Liver (tissue), 9 donors: ENCODE measurements around the gene BAIAP2L1. TPM values are rescaled to one million over a fixed set of nuclear protein-coding genes. Genes with fewer than 3 reads are reported as not detected.
"Not testable (repeated sequence)": the region's sequence is repeated elsewhere in the genome, so short reads cannot be mapped to it uniquely, and the experiment has no call there.

Experiments used
- DNase-seq: peaks from one replicate; pipeline ENCODE4 v3.0.0-alpha.2; 2017; ENCODE audit warnings: low spot score
- H3K27ac ChIP-seq, 2 donors: one replicate each; pipeline ENCODE4 v1.7.0; 2013; ENCODE audit warnings: inconsistent platforms in 2 of 2, low read length in 2 of 2, control low read depth in 1 of 2, low read depth in 1 of 2, mild to moderate bottlenecking in 1 of 2
- H3K27me3 ChIP-seq, 4 donors: one replicate each; pipeline versions ENCODE4 v1.6.1 to v1.7.0; 2013; ENCODE audit warnings: low read length in 3 of 4, inconsistent platforms in 1 of 4, mild to moderate bottlenecking in 1 of 4, moderate library complexity in 1 of 4; ENCODE audit not compliant: control insufficient read depth in 4 of 4, insufficient read depth in 4 of 4
- H3K36me3 ChIP-seq, 4 donors: one replicate each; pipeline versions ENCODE4 v1.6.1 to v1.7.0; 2013; ENCODE audit warnings: low read length in 3 of 4, mild to moderate bottlenecking in 3 of 4, low read depth in 1 of 4, moderate library complexity in 1 of 4; ENCODE audit not compliant: control insufficient read depth in 4 of 4, insufficient read depth in 3 of 4
- H3K4me1 ChIP-seq, 4 donors: one replicate each; pipeline versions ENCODE4 v1.6.1 to v1.7.0; 2013; ENCODE audit warnings: low read length in 3 of 4, mild to moderate bottlenecking in 3 of 4, moderate library complexity in 1 of 4; ENCODE audit not compliant: control insufficient read depth in 4 of 4, insufficient read depth in 4 of 4
- H3K4me3 ChIP-seq, 3 donors: one replicate each; pipeline versions ENCODE4 v1.6.1 to v1.7.0; 2013; ENCODE audit warnings: low read length in 3 of 3, control low read depth in 1 of 3, low read depth in 1 of 3, mild to moderate bottlenecking in 1 of 3
- H3K9ac ChIP-seq, 2 donors: one replicate each; pipeline ENCODE4 v1.7.0; 2013; ENCODE audit warnings: low read length in 2 of 2, mild to moderate bottlenecking in 2 of 2, moderate library complexity in 2 of 2, control low read depth in 1 of 2, low read depth in 1 of 2
- H3K9me3 ChIP-seq, 4 donors: one replicate each; pipeline versions ENCODE4 v1.6.1 to v1.7.0; 2013; ENCODE audit warnings: low read length in 3 of 4; ENCODE audit not compliant: control insufficient read depth in 4 of 4
- ATF3 ChIP-seq: IDR thresholded peaks from 2 replicates; pipeline ENCODE4 v1.6.1; 2016; ENCODE audit warnings: antibody characterized with exemption
- CTCF ChIP-seq: fragments of 150-350 bp; IDR thresholded peaks from 2 replicates; pipeline ENCODE4 v1.5.1; 2017; ENCODE audit warnings: improper control_type of control experiment, low read depth, low read length; ENCODE audit not compliant: missing input control
- EGR1 ChIP-seq, 2 donors: IDR thresholded peaks; 2 replicates each; pipeline ENCODE4 v1.6.1; 2016 to 2018; ENCODE audit warnings: antibody characterized with exemption in 2 of 2, low read depth in 2 of 2
- FOXA1 ChIP-seq: IDR thresholded peaks from 2 replicates; pipeline ENCODE4 v1.6.1; 2016; ENCODE audit warnings: antibody characterized with exemption
- GABPA ChIP-seq, 2 donors: IDR thresholded peaks in 1 of 2; conservative IDR thresholded peaks in 1 of 2; 2 replicates each; pipeline ENCODE4 v1.6.1; 2016; ENCODE audit warnings: antibody characterized with exemption in 2 of 2, mild to moderate bottlenecking in 1 of 2, moderate library complexity in 1 of 2
- HNF4A ChIP-seq, 2 donors: conservative IDR thresholded peaks; 2 replicates each; pipeline ENCODE4 v1.6.1; 2016; ENCODE audit warnings: antibody characterized with exemption in 2 of 2, mild to moderate bottlenecking in 2 of 2
- HNF4G ChIP-seq: IDR thresholded peaks from 2 replicates; pipeline ENCODE4 v1.6.1; 2016; ENCODE audit warnings: antibody characterized with exemption
- JUND ChIP-seq, 2 donors: IDR thresholded peaks; 2 replicates each; pipeline ENCODE4 v1.6.1; 2016; ENCODE audit warnings: antibody characterized with exemption in 2 of 2
- MAX ChIP-seq: IDR thresholded peaks from 2 replicates; pipeline ENCODE4 v1.6.1; 2016; ENCODE audit warnings: antibody characterized with exemption
- NR2F2 ChIP-seq: IDR thresholded peaks from 2 replicates; pipeline ENCODE4 v1.6.1; 2016; ENCODE audit warnings: antibody characterized with exemption
- RAD21 ChIP-seq, 2 donors: IDR thresholded peaks; 2 replicates each; pipeline ENCODE4 v1.6.1; 2016; ENCODE audit warnings: antibody characterized with exemption in 2 of 2, mild to moderate bottlenecking in 2 of 2
- REST ChIP-seq: IDR thresholded peaks from 2 replicates; pipeline ENCODE4 v1.6.1; 2016; ENCODE audit warnings: antibody characterized with exemption, mild to moderate bottlenecking
- RXRA ChIP-seq, 2 donors: IDR thresholded peaks; 2 replicates each; pipeline ENCODE4 v1.6.1; 2017 to 2018; ENCODE audit warnings: antibody characterized with exemption in 2 of 2, mild to moderate bottlenecking in 1 of 2
- SP1 ChIP-seq: IDR thresholded peaks from 2 replicates; pipeline ENCODE4 v1.6.1; 2018; ENCODE audit warnings: antibody characterized with exemption, mild to moderate bottlenecking
- TAF1 ChIP-seq: conservative IDR thresholded peaks from 2 replicates; pipeline ENCODE4 v1.6.1; 2016; ENCODE audit warnings: antibody characterized with exemption, mild to moderate bottlenecking
- YY1 ChIP-seq: IDR thresholded peaks from 2 replicates; pipeline ENCODE4 v1.6.1; 2016; ENCODE audit warnings: antibody characterized with exemption, mild to moderate bottlenecking
- ZBTB33 ChIP-seq: IDR thresholded peaks from 2 replicates; pipeline ENCODE4 v1.6.1; 2016; ENCODE audit warnings: antibody characterized with exemption
- WGBS: extraction: QIAGEN DNeasy Blood & Tissue Kit; methylation state at CpG from one replicate; pipeline ENCODE4 v1.1.7; 2013; 5-methylcytosine and 5-hydroxymethylcytosine counted together
- polyA plus RNA-seq, 2 donors: library from polyadenylated mRNA; stranded (reverse) in 1 of 2; unstranded in 1 of 2; fragments of 200-250 nt in 1 of 2; fragments of >200 nt in 1 of 2; fragmentation: Nextera tagmentation in 1 of 2; extraction: Ambion mirVana in 1 of 2; gene quantifications; one replicate each; pipeline versions ENCODE4 v1.2.1 to v1.2.3, GENCODE V29; 2013 to 2015
- total RNA-seq, 2 donors: library from RNA; depleted of rRNA; stranded (reverse); fragments of >200 nt; gene quantifications; one replicate each; pipeline ENCODE4 v1.2.3, GENCODE V29; 2014
- donor health status: healthy.
- donor health status: healthy.
- donor health status: healthy.
- donor health status: healthy.
- donor health status: healthy.

The BAIAP2L1 gene
- total and polyA plus RNA-seq, 4 donors, result 5.4 to 8.9 (median 8.7) TPM

GRCh38 chr7:98414205-98414900, 13.5 kb upstream of the BAIAP2L1 start:
- 92% methylated on average over 6 of the region's 6 CpGs for WGBS
- no peak for TF ChIP-seq RAD21 (IDR thresholded peaks at IDR 0.05)
- H3K4me1 ChIP-seq, result peaks cover 9 to 29% (median 18%) of the 10 kb centered on the region in 4 donors
- DNase-seq, result no peak
- no peak overlapping the region for H3K27ac ChIP-seq
- H3K9me3 ChIP-seq, result no peaks in the 10 kb centered on the region
- H3K27me3 ChIP-seq, result no peaks in the 10 kb centered on the region
- H3K36me3 ChIP-seq, result no peaks in the 10 kb centered on the region
- H3K9ac ChIP-seq, result no peak overlapping the region
- no peak overlapping the region for H3K4me3 ChIP-seq

- not testable (repeated sequence) for H3K9me3 ChIP-seq, H3K9ac ChIP-seq, H3K4me3 ChIP-seq, H3K27me3 ChIP-seq, H3K27ac ChIP-seq, DNase-seq, H3K36me3 ChIP-seq
- WGBS, result 93% methylated on average over 6 of the region's 6 CpGs
- H3K4me1 ChIP-seq, result peaks cover 9 to 27% (median 16%) of the 10 kb centered on the region in 4 donors
These were observed 12.8 kb upstream of the BAIAP2L1 start for GRCh38 chr7:98413655-98414054.

- no peak for DNase-seq
These were observed 9.0 kb upstream of the BAIAP2L1 start for GRCh38 chr7:98409843-98410242.

More at GRCh38 chr7:98409843-98410242, 9.0 kb upstream of the BAIAP2L1 start:
- Histone ChIP-seq H3K9ac (no peak overlapping the region), H3K4me3 (no peak overlapping the region), H3K36me3 (no peaks in the 10 kb centered on the region), H3K27ac (no peak overlapping the region), H3K9me3 (no peaks in the 10 kb centered on the region), H3K4me1 (peaks cover 2 to 15% (median 7%) of the 10 kb centered on the region in 4 donors), H3K27me3 (no peaks in the 10 kb centered on the region)
- no peak for TF ChIP-seq HNF4G
- no peak for TF ChIP-seq TAF1
- no peak for TF ChIP-seq FOXA1
- no peak for TF ChIP-seq JUND (IDR thresholded peaks at IDR 0.05)
- no peak for TF ChIP-seq ZBTB33
- no peak for TF ChIP-seq YY1
- no peak for TF ChIP-seq RXRA (IDR thresholded peaks at IDR 0.05)
- no peak for TF ChIP-seq REST
- TF ChIP-seq HNF4A (conservative IDR thresholded peaks at IDR 0.05), result no peak
- TF ChIP-seq NR2F2, result no peak
- TF ChIP-seq EGR1 (IDR thresholded peaks at IDR 0.05; ENCODE audit: low read depth in 2 of 2), result no peak
- no peak for TF ChIP-seq MAX
- TF ChIP-seq CTCF, result no peak
- no peak for TF ChIP-seq ATF3
- no peak for TF ChIP-seq SP1
- TF ChIP-seq GABPA (IDR thresholded peaks at IDR 0.05 in 1 of 2, conservative IDR thresholded peaks at IDR 0.05 in 1 of 2), result no peak
- WGBS, result 75% methylated on average over 3 of the region's 3 CpGs
